NCI-H524 (cell line): ENCODE data around the gene EIF5A.

ENCODE experiments used
- DNase-seq, 2 experiments: peaks; one replicate each; lab custom pipeline; 2025; lab: John Stamatoyannopoulos, UW

Gene EIF5A

DNA sequence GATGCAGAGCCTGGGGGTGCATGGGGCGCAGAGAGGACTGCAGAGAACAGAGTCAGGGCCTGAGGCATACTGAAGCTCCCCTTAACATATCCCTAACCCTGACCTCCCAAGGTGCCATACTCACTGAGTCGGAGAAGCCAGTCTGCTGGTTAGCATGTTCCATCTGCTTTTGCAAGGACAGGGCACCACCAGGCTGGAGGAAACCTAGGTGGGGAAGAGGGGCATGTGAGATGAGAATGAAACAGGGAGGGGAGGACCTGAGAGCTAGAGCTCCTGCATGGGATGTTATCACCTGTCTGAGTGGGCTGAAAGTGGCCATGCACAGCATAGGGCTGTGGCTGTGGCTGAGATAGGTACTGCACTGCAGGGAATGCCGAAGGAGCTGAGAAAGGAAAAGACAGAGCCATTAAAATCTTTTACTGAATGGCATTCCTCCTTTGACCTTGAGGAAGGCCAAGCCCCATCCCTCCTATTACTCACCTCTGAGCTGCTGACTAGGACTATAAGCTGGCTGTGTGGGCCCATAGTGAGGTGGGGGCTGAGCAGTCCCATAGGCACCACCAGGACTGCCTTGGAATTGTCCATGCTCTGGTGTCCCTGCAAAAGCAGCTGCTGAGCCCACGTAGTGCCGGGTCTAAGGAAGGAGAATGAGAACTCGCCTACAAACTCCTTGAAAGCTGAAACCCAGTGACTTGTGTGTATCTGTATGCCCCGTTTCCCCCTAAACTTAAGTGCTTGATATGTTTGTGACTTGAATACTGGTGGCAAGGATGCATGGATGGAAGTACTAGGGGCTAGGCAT lies 5.9 kb downstream of the EIF5A start:
- DNase-seq, result no peak

DNA sequence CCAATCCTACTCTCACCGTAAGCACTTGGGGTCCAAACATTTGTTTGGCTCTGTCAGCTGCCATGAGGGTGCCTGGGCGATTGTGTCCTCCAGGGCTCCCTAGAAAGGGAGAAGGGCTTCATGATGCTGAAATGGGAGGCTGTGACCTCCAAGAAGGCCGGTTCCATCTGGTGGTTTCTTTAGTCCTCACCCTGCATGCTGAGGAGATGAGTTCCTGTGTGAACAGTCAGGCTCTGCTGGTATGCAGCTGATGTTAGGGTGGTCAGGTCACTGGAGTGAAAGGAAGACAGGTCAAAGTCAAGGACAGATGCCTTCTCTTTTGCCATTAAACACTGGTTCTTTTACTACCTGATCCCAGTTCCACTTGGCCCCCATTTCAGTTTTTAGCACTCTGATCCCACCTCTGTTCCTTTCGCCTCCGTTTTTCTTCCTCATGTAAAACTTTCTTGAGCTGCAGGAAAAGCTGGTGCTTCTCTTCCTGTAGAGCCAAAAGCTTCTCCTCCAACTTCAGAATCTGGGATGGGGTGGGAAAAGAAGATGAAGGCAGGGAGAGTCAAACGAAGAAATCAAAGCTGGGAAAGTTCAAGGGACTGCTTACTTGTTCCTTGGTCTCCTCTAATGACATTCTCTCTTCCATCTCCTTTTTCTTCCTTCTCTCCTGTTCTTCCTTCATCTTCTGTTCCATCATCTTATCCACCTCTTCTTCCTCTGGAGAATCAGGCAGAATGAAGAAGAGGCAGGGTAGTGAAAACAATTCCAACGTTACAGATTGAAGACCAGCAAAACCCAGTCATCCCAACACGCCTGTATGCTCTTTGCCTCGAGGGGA lies 6.7 kb downstream of the EIF5A start:
- DNase-seq, result no peak

DNA sequence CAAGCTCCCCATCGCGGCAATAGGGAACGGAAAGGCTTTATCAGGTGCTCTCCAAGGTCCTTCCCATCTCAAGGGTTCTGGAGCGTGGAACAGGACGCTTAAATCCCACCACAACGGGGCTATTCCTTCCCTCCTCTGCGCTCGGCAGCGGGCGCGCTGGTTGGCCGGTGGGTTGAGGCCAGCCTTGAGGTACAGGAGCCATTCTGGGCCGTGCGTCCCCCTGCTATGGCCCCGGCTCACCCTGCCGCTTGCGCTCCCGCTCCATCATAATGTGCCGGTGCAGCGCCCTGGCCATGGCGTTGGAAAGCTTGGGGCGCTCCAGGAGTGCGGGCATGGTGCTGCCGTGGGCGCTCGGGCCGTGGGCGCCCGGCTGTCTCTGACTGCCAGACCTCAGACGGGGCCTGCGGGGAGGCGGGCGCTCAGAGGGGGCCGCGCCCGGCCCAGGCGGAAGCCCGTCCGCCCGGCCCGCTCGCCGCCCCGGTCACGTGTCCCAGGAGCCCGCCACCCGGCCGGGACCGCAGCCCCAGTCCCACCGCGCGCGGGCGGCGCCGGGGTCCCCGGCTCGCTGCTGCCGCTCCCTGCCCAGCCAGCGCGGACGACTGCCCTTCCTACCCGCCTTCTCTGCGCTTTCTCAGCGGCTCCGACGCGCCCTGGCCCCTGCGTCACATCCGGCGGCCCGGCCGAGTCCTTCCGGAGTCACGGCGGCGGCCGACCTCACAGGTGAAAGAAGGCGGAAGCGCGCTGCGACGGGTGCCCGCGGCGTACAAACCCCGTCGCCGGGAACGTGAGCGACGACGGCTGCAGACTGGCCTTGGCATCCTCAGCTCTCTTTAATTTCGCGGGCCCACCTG lies 7.5 kb downstream of the EIF5A start, which contains the start of gene GPS2:
GPS2 (minus strand) TSS at position 642 of the 851 bp plus-strand sequence; CDS start at position 334, 308 bp downstream.
- DNase-seq, result peak in 1 of 2 experiments; percentile 48

DNA sequence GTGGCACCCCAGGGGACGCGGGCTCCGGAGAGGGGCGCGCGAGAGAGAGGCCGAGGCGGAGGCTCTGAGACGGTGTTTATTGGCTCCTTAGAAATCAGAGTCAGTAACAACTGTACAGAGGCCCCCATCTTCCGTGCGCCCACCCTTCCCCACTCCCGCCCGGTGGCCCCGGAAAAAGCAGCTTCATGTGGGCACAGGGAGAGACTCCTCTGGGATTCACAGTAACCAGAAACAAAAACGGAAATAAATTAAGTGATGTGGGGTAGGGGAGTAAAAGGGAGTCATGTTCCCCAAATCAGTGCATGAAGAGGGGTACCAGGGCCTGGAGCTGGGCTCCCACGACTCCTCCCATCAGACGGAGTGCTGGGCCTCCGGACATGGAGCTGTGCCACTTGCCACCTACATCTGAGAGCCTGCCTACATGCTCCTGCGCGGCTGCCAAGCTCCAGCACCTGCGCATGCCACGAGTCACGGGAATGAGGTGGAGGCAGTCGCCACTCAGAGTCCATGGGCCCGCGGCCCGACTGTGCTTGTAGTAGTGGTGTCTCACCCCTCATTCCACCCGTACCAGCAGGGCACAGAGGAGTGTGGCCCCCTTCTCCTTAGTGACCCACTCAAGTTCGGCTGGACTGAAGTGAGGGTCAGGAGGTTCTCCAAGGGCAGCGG lies 8.3 kb downstream of the EIF5A start:
- DNase-seq, result no peak

DNA sequence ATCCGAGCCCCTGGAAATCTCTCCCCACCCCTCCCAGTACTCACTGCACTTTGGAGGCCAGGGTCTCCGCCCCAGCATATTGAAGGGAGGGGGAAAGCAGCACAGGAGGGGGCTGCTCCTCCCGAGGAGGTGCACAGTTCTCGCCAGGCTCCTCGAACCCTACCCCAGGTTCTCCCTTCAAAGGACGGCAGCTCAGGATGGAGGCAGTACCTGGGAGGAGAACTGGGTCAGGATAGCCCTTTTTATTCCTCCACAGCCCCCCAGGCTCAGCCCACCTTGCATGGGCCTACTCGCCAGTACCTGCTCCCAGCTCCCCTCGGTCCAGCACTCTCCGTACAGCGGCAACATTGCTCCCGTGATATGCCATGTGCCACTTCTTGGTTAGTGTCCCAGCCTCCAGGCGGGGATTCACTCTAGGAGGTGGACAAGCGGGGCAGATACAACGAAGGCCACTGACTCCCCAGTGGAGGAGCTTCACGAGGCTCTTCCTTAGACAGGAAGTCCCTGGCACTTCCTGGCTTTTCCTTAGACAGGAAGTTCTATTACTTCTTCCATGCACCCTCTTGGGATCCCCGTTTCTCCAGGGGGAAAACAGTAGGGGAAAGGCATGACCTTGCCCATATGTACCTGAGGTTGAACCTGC lies 9.9 kb downstream of the EIF5A start:
- no peak for DNase-seq

DNA sequence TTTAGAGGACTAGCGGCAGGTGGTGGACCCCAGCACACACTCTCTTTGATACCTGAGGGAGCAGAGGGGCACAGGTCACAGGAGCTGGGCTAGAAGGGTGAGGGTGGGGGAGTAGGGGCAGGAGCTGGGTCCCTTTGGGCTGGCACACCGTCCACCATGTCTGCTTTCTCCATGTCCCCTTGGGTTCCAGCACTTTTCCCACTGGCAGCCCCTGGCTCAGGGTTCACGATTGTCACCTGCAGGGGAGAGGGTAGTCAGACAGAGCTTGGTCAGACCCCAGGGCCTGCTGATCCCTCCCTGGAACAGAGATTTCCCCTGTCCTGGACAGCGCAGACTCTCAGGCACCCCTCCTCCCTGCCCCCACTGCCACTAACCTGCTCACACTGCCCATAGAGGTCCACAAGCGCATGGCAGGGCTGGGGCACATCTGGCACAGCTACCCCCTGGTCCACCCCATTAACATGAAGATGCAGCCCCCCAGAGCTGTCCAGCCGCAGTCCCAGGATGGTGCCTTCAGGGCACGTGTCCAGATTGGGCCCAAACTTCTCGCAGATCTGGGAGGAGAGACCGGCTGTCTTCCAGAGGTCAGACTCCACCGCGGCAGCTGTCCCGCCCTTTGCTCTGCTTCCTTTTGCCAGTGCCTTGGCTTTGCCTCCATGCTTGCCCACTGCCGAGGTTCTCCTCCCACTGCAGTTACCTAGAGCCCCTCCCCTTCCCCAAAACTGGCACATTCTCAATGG lies 10.9 kb downstream of the EIF5A start:
- DNase-seq, result no peak

DNA sequence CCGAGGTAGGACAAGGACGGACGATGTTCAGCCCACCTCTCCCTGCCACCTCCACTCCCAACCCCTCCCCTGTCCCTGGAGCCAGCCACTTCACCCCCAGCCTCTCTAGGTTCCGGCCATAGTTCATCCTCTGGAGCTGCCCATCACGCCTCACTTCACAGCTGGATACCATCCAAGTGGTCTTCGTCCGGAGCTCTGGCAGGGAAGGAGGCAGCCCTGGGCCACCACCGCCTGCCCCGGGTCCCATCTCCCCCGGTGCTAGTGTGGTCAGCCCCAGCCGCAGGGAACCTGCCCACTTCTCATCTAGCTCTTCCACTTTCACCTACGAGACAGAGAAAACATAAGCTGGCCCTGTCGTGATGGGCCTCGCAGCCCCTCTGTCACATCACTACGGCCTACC lies 14.0 kb downstream of the EIF5A start:
- DNase-seq, result no peak

DNA sequence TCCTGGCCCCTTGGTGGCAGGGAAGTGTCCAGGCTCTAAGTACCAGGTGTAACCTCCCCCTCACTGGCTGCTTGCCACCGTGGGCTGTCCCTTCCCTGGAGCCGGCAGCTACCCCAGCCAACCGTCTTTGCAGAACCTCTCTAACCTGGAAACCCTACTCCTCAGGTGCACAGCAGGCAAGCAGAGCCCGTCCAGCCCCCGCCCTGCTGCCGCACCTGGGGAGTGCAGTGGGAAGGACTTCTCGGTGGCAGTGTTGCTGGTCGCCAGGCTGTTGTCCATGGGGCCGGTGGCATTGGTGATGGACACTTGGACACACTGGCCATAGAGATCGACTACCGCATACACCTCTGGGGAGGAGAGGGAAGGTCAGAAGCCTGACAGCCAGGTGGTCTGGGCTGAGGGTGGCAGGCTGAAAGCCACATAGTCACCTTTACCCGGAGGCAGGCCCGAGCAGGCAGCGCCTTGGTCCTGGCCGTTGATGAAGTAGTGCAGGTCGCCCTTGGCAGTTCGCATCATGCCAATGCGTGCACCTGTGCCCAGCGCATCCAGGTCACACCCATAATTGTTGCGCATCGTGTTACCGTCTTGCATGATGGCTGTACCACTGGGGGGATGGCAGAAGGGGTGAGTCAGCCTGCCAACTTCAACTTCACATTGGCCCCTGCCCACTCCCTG lies 15.2 kb downstream of the EIF5A start:
- DNase-seq, result no peak

DNA sequence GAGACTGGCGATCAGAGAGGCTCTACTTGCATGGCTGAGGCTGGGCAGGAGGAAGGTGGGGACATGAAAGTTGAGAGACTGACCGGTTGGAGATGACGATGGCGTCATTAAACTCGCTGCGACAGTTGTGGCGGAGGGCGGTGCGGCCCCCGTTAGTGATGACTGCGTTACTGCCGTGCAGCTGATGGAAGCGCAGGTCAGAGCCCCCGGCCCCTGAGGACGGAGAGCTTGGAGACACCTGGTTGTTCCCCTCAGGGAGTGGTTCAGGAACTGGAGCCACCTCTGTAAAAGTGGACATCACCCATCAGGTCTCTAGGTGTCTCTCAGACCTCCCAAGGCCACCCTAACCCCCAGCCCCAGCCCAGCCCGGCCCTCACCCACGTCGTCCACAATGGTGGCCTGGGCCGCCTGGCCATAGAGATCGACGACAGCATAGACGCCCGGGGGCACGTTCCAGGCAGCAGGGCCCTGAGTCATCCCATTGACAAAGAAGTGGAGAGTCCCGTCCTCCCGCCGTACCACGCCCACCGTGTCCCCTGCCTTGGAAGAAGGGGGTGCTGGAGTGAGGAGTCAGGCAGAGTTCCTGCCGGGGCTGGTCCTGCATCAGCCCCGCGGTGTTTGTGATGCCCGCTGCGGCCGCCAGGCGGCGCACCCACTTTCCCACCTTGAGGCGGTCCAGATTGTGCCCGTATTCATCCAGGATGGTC lies 16.5 kb downstream of the EIF5A start:
- DNase-seq, result no peak

DNA sequence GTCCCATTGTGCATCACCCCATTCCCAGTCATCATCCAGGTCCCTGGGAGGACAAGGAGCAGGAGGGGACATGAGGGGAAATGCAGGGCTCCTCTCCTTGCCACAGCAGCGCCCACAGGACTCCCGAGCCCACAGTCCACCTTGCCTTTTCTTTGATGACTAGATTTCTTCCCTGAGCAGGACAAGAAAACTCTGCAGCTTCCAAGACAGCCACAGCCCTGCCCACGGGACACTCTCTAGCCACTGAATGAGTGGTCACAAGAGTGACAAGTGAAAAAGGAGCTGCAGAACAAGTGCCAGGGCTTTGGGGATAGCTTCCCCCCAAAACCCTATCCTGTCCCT lies 17.0 kb downstream of the EIF5A start:
- DNase-seq, result no peak

DNA sequence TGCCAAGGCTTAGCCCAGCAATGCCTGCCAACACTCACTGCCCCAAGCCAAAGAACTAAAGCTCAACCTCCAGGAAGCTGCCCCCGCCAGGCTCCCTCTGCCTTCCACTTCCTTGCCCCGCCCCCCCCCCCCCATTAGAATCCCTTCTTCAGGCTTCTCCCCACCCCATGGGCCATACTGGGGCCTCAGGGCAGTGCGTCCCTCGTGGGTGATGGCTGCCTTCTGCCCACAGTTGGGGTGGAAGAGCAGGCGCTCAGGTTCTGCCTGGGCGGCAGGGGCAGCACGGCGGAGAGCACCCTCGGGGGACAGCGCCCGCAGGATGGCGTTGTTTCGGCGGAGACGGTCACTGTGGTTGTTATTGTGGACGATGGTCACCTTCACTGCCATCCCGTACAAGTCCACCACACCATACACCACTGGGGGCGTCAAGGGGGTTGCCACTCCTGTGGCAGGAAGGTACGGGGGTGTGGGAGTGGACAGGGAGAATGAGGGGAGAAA lies 17.7 kb downstream of the EIF5A start:
- no peak for DNase-seq

DNA sequence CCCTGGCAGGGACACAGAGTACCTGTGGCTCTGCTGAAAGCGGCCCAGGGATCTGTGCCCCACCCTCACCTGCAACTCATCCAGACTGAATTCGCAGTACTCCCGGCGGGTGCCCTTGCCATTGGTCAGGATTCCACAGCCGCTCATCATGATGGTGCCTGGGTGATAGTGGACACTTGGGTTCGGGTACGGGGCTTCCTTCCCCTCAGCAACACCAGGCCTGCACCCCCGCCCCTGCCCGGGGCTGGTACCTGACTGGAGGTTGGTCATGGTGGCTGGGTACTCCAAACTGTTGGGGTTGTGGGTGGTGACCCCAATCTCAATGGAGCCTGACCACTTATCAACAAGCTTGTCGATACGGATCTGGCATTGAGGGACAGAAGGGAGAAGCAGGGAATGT lies 18.8 kb downstream of the EIF5A start:
- DNase-seq, result no peak

DNA sequence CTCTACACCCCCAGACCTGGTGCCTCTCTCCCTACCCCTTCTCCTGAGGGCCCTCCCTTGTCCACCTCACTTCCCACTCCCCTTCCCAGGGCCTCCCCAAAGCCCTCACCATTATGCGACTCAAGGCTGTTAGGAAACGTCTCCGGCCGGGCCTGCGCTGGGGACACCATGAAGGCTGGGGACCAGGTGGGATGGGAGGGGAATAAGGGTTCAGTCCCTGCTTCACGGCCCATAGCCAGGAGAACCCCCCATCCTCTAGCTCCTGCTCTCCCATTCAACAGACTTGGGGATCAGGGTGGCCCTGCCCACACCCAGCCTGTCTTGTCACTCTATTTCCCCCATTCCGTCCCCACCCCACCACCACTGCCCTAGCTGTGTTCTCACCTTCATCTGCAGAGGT lies 19.6 kb downstream of the EIF5A start:
- DNase-seq, result no peak

DNA sequence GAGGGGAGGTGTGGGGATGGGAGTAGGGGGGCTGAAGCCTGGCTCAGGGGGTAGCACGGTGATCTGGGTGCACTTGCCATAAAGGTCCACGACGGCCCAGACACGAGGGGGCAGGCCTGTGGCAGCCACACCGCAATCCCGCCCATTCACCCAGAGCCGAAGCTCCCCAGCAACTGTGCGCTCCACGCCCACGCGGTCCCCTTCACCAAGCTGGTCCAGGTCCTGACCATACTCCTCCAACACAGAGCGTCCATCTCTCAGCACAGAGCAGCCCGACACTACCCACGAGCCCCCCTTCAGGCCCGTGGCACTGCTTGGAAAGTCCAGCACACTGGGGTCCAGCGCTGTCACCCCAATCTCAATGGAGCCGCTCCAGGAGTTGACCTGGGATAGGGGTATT lies 20.1 kb downstream of the EIF5A start:
- no peak for DNase-seq

DNA sequence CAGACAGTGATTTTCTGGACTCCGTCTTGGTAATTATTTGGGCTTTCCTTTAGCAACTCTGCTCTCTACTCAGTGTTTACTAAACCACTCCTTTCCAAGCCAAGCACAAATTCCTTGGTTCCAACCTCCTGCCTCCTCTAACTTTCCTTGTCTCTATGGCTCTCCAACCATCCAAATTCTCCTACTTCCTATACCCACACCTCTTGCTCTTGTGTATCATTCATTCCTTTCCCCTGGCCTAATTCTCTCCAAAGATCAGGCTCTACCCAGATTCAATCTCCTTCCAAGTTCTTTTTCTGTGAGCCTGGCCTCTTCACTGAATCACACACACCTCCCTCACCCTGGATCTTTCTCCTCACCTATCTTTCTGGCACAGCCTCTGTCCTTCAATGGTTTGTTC lies 20.6 kb downstream of the EIF5A start:
- no peak for DNase-seq

DNA sequence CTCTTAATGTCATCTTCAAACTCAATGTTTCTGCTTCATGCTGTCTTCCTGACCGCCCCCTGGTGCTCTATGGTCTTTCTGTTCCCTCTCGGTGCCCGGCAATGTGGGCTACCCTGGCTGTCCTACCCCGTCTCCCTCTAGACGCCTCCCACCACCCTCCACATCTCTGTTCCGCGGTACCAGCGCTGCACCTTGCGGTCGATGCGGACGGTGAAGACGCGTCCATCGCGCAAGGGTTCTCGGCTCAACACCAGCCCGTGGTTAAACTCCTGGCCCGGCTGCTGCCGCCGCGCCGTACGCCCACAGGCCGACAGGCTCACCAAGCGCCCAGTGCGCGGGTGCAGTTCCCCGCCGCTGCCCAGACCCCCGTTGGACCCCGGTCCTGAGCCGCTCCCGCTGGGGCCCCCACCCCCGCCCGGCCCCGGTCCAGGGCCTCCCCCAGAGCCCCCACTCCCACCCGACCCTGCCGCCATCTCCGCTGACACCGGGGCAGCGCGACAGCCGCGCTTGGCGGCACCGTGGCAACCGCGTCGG lies 21.5 kb downstream of the EIF5A start, which contains the start of gene NEURL4:
NEURL4 (minus strand) TSS at position 496 of the 534 bp plus-strand sequence; CDS start at position 473, 23 bp downstream.
- DNase-seq, result no peak

DNA sequence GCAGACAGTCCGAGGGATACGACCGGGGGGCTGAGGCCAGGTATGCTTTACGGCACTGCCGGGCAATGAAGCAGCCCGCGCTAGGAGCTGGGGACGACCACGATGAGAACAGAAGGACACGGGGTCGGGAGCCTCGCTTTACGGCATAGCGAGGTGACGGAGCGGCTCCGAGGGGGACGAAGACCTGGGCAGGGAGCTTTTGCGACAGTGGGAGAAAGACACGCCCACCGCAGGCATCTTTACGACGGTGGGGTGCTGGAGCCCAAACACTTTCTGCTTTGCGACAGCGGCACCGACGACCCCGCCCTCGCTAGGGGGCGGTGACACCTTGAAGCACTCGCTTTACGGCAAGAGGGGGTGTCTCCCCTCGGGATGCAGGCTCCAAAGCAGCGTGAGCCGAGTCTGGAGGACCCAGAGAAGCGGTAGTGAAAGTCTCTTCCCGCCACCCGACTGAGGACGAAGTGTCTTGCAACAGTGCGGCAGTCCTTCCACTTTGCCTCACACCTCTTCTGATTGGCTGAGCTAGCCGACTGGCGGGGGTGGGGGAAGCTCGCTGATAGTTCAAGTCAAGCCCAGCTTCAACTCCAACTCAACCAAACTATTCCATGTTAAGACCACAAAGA lies 22.1 kb downstream of the EIF5A start:
- peak; percentile 77 to 94 for DNase-seq

DNA sequence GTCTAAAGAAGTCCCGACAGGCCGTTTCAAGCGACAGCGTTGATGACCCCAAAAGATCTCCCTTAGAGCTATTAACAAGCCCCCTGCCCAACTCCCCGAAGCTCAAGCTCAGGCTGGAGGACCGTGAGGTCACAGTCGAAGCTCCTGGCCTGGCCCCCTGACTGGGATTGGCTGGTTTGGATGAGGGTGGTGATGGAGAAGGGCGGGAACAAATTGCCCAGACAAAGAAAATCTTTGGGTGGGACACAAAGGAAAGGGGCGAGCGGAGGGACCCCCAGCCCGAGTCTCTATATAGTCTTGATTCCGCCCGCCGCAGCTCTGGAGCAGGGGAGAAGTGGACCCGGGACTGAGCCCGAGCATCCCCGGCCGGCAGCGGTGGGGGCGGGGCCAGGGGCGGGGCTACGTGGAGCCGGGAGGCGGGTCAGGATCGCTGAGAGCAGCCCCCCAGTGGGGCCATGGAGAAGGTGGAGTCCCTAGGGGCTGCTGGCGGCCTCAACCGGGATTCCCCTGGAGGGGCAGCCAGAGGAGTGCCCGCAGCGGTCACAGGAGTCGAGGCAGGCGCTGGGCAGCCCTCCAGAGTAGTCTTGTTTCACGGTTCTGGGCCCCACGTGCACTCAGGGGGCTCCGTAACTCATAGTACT lies 22.7 kb downstream of the EIF5A start:
- DNase-seq, result peak; percentile 39 to 45
